PC-9 (cell line): ENCODE data around the gene FNDC4. TPM values are rescaled to one million over a fixed set of nuclear protein-coding genes. Genes with fewer than 3 reads are reported as not detected.

Source experiments
- BruUV-seq: library from RNA; stranded (reverse); fragments of 400-500 nt; replicated peaks from 2 replicates; lab custom pipeline; 2021; lab: Mats Ljungman, UMichigan
- CTCF ChIA-PET: fragments of 300-600 bp; sonication (Branson Sonifier 250); formaldehyde crosslinking; loops from one replicate; lab custom pipeline; 2022; ENCODE audit warnings: antibody characterized with exemption; lab: Charles Lee
- POLR2A ChIA-PET: fragments of 300-600 bp; sonication (Branson Sonifier 250); formaldehyde crosslinking; loops from one replicate; lab custom pipeline; 2022; ENCODE audit warnings: antibody characterized with exemption; ENCODE audit not compliant: unreplicated experiment; lab: Charles Lee
- DNase-seq, 2 experiments: peaks; one replicate each; pipeline versions ENCODE4 v3.0.0 to v3.0.0-alpha.2; 2015 to 2022; ENCODE audit warnings: mixed read lengths in 1 of 2
- H2AFZ ChIP-seq: fragments of 200-600 bp; sonication (generic); 2 replicates; pipeline ENCODE4 v1.8.1; 2017; ENCODE audit warnings: antibody characterized with exemption
- H3F3A ChIP-seq: fragments of 200-600 bp; sonication (generic); 2 replicates; pipeline ENCODE4 v1.8.1; 2017; ENCODE audit warnings: antibody characterized with exemption, mild to moderate bottlenecking, low read depth; ENCODE audit not compliant: insufficient read depth
- H3K27ac ChIP-seq: fragments of 200-600 bp; sonication (generic); 2 replicates; pipeline ENCODE4 v1.6.1; 2016; ENCODE audit warnings: mixed run types
- H3K27me3 ChIP-seq: fragments of 200-600 bp; sonication (generic); 2 replicates; pipeline ENCODE4 v1.6.1; 2016; ENCODE audit warnings: low read depth, mixed run types; ENCODE audit not compliant: insufficient read depth
- H3K36me3 ChIP-seq: fragments of 200-600 bp; sonication (generic); 2 replicates; pipeline ENCODE4 v1.6.1; 2016; ENCODE audit warnings: low read depth, mixed run types
- H3K4me1 ChIP-seq: fragments of 200-600 bp; sonication (generic); replicated peaks from 2 replicates; pipeline ENCODE4 v1.6.1; 2016; ENCODE audit warnings: mixed run types; ENCODE audit not compliant: insufficient read depth
- H3K4me2 ChIP-seq: fragments of 200-600 bp; sonication (generic); 2 replicates; pipeline ENCODE4 v1.6.1; 2017; ENCODE audit warnings: mixed run types
- H3K4me3 ChIP-seq: fragments of 200-600 bp; sonication (generic); 2 replicates; pipeline ENCODE4 v1.6.1; 2016; ENCODE audit warnings: mixed run types
- H3K79me2 ChIP-seq: fragments of 200-600 bp; sonication (generic); 2 replicates; pipeline ENCODE4 v1.6.1; 2017; ENCODE audit warnings: low read depth, mixed run types
- H3K9me2 ChIP-seq: fragments of 200-600 bp; sonication (generic); 2 replicates; pipeline ENCODE4 v1.8.1; 2017; ENCODE audit warnings: mild to moderate bottlenecking; ENCODE audit not compliant: insufficient read depth
- H3K9me3 ChIP-seq: fragments of 200-600 bp; sonication (generic); 2 replicates; pipeline ENCODE4 v1.8.1; 2016; ENCODE audit warnings: low read depth; ENCODE audit not compliant: insufficient read depth
- H4K20me1 ChIP-seq: fragments of 200-600 bp; sonication (generic); 2 replicates; pipeline ENCODE4 v1.8.1; 2017; ENCODE audit not compliant: insufficient read depth
- CTCF ChIP-seq: fragments of 200-600 bp; sonication (generic); conservative IDR thresholded peaks from 2 replicates; pipeline ENCODE4 v1.6.1; 2017; ENCODE audit warnings: mixed run types, antibody characterized with exemption, mild to moderate bottlenecking, moderate library complexity
- EZH2 ChIP-seq: fragments of 200-600 bp; sonication (generic); IDR thresholded peaks from 2 replicates; pipeline ENCODE4 v1.8.0; 2017; ENCODE audit warnings: antibody characterized with exemption, low read depth
- intact Hi-C: fragments of 100-400 bp; cut with micrococcal nuclease; formaldehyde crosslinking; loops from one replicate; pipeline ENCODE4 v1.10.0; 2022; ENCODE audit not compliant: unreplicated experiment
- total RNA-seq: library from RNA; stranded (reverse); gene quantifications from 2 replicates; pipeline ENCODE4 v1.2.3, GENCODE V29; 2021

The FNDC4 gene
- total RNA-seq, 1 experiment from 2014 or later = 5.3 TPM

GRCh38 chr2:27461118-27461517 is 33.9 kb downstream of the FNDC4 start:
- no peak overlapping the region for H2AFZ ChIP-seq
- 0 out of 2 replicates have a peak, but pooled peaks cover 5% of the 10 kb centered on the region for H3K36me3 ChIP-seq
- TF ChIP-seq EZH2 (no peak), CTCF (no peak)
- no TSS peak for BruUV-seq
- no peaks in the 10 kb centered on the region for H3K79me2 ChIP-seq
- H3K27me3 ChIP-seq = no peaks in the 10 kb centered on the region
- H3K9me2 ChIP-seq = no peaks in the 10 kb centered on the region
- DNase-seq = no peak
- H3K9me3 ChIP-seq = no peaks in the 10 kb centered on the region
- no peaks in the 10 kb centered on the region for H3F3A ChIP-seq
- ChIA-PET POLR2A (no interaction called here), CTCF (no interaction called here)
- H3K4me3 ChIP-seq = no peak overlapping the region
- no peak overlapping the region for H3K4me2 ChIP-seq
- intact Hi-C loops = no loop called here
- no peaks in the 10 kb centered on the region for H3K4me1 ChIP-seq
- H4K20me1 ChIP-seq = no peaks in the 10 kb centered on the region
- H3K27ac ChIP-seq = no peak overlapping the region

- TF ChIP-seq EZH2 (no peak), CTCF (no peak)
- BruUV-seq = no TSS peak
- Histone ChIP-seq H3K4me1 (no peaks in the 10 kb centered on the region), H3K27me3 (no peaks in the 10 kb centered on the region), H3K4me3 (no peak overlapping the region), H3K27ac (no peak overlapping the region), H3K9me3 (no peaks in the 10 kb centered on the region), H3K79me2 (no peaks in the 10 kb centered on the region), H2AFZ (no peak overlapping the region), H3F3A (no peaks in the 10 kb centered on the region), H4K20me1 (no peaks in the 10 kb centered on the region), H3K9me2 (no peaks in the 10 kb centered on the region), H3K36me3 (peaks cover 3% of the 10 kb centered on the region; the same call in 1 of the 2 replicates), H3K4me2 (no peak overlapping the region)
- intact Hi-C loops = no loop called here
- CTCF ChIA-PET = interaction anchor here (0.6 kb wide), 1 partner anchor 167 kb away, joined by 4 read pairs; no protein-coding TSS in a partner anchor
- no peak for DNase-seq
- POLR2A ChIA-PET = no interaction called here
Measured at GRCh38 chr2:27453968-27454367, 41.0 kb downstream of the FNDC4 start.

GRCh38 chr2:27451095-27451494 is 43.9 kb downstream of the FNDC4 start:
- no peaks in the 10 kb centered on the region for H3K79me2 ChIP-seq
- no peak overlapping the region for H2AFZ ChIP-seq
- BruUV-seq = no TSS peak
- intact Hi-C loops = no loop called here
- H3K4me1 ChIP-seq = peaks cover 4% of the 10 kb centered on the region
- ChIA-PET CTCF (no interaction called here), POLR2A (no interaction called here)
- DNase-seq = no peak
- no peak for TF ChIP-seq EZH2
- TF ChIP-seq CTCF = no peak
- no peak overlapping the region for H3K4me3 ChIP-seq
- no peak overlapping the region for H3K4me2 ChIP-seq
- no peaks in the 10 kb centered on the region for H3K27me3 ChIP-seq
- no peaks in the 10 kb centered on the region for H4K20me1 ChIP-seq
- H3K36me3 ChIP-seq = peaks cover 3% of the 10 kb centered on the region; the same call in 1 of the 2 replicates
- peaks cover 12% of the 10 kb centered on the region for H3F3A ChIP-seq
- no peaks in the 10 kb centered on the region for H3K9me3 ChIP-seq
- H3K9me2 ChIP-seq = no peaks in the 10 kb centered on the region
- no peak overlapping the region for H3K27ac ChIP-seq
